Right renal cortex interstitium (tissue), 3 donors: ENCODE data around the gene VDAC1. TPM values are rescaled to one million over a fixed set of nuclear protein-coding genes. Genes with fewer than 3 reads are reported as not detected.
"Not testable (repeated sequence)": the region's sequence is repeated elsewhere in the genome, so short reads cannot be mapped to it uniquely, and the experiment has no call there.

ENCODE experiments used
- DNase-seq, 3 donors: peaks; one replicate each; pipeline ENCODE4 v3.0.0-alpha.2; 2013; ENCODE audit warnings: low read depth in 3 of 3, low spot score in 2 of 3
- polyA plus RNA-seq, 3 donors: library from polyadenylated mRNA; unstranded; fragments of 120-200 nt; gene quantifications; one replicate each; pipeline ENCODE4 v1.2.1, GENCODE V29; 2013; ENCODE audit not compliant: insufficient read length in 3 of 3

Gene VDAC1
- 100 to 1,000 TPM; 199 to 205 (median 203) TPM for polyA plus RNA-seq

GRCh38 chr5:134004626-134005416, at the start of gene VDAC1:
VDAC1 (minus strand) TSS chr5:134004975; CDS start chr5:133993012, 11,963 bp downstream.
- DNase-seq: peak in 2 of 3 donors; percentile 72

GRCh38 chr5:134053840-134054338, 49.1 kb upstream of the VDAC1 start:
- DNase-seq: no peak

- DNase-seq: no peak
Observed at GRCh38 chr5:134053314-134053839, 48.6 kb upstream of the VDAC1 start.

- DNase-seq: no peak
Observed at GRCh38 chr5:134051305-134051704, 46.5 kb upstream of the VDAC1 start.

- DNase-seq: no peak
Observed at GRCh38 chr5:134048864-134049263, 44.1 kb upstream of the VDAC1 start.

GRCh38 chr5:134047687-134048056, 42.9 kb upstream of the VDAC1 start:
- DNase-seq: no peak

- no peak for DNase-seq
Observed at GRCh38 chr5:134046801-134047686, 42.3 kb upstream of the VDAC1 start.

GRCh38 chr5:134046330-134046729, 41.6 kb upstream of the VDAC1 start:
- DNase-seq: no peak

GRCh38 chr5:134043793-134044792, 39.3 kb upstream of the VDAC1 start:
- no peak for DNase-seq

GRCh38 chr5:134041570-134042411, 37.0 kb upstream of the VDAC1 start:
- DNase-seq: no peak

GRCh38 chr5:134038138-134038537, 33.4 kb upstream of the VDAC1 start:
- DNase-seq: no peak

GRCh38 chr5:134037160-134037559, 32.4 kb upstream of the VDAC1 start:
- DNase-seq: no peak

GRCh38 chr5:134034326-134034725, 29.6 kb upstream of the VDAC1 start:
- DNase-seq: no peak

GRCh38 chr5:134030303-134030964, 25.7 kb upstream of the VDAC1 start:
- DNase-seq: not testable (repeated sequence)

- no peak for DNase-seq
Observed at GRCh38 chr5:134029156-134029555, 24.4 kb upstream of the VDAC1 start.

- no peak for DNase-seq
Observed at GRCh38 chr5:134028496-134028895, 23.7 kb upstream of the VDAC1 start.

GRCh38 chr5:134027288-134027615, 22.5 kb upstream of the VDAC1 start:
- DNase-seq: no peak

GRCh38 chr5:134026521-134027287, 21.9 kb upstream of the VDAC1 start:
- DNase-seq: peak in 2 of 3 donors; percentile 39 to 71
